ENCODE measurements around the gene CSF1R. TPM values are rescaled to one million over a fixed set of nuclear protein-coding genes. Genes with fewer than 3 reads are reported as not detected.
A peak's percentile ranks its signal among the peaks of the same experiment; 100 is the strongest.

The CSF1R gene
- total RNA-seq: 5.2 TPM

DNA sequence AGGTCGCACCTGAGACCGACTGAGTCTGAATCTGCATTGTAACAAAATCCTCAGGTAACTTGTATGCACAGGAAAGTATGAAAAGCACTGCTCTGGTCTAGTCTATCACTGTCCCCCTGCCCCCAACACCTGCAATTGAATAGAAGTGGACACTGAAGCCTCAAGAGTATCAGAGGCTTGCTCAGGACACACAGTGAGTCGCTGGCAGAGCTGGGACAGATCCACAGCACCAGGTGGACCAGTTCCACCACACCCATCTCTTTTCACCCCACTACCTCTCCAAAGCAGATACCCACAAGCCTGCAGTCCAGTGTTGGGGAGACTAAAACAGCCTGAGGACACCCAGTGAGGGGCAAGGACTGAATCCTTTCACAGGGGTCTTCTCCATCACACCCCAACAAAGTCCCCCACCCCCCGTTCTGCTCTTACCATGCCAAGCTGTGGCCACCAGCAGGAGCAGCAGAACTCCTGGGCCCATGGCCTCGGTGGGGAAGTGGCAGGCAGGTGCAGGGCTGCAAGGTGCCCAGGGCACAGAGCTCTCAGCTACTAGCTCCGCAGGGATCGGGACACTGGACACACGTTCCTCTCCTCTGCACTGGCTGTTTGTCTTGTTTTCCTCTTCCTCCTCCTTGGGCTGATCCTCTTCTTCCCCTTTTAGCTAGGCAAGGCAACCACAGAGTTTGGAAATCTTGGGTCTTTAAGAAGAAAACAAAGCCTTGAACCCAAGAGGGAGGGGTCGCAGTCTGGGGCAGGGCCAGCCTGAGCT, at the start of gene CSF1R:
CSF1R (minus strand) TSS at position 605 of the 766 bp plus-strand sequence; CDS start at position 478, 127 bp downstream.
- H3K4me1 ChIP-seq (ENCODE audit: insufficient read depth, low read length): peaks cover 51% of the 10 kb centered on the region
- H3K27me3 ChIP-seq (ENCODE audit: insufficient read depth, low read length): peaks cover 2% of the 10 kb centered on the region
- peak within 1 kb of the TSS; percentile 67 for H3K4me3 ChIP-seq (ENCODE audit: low read length)
- H3K9me3 ChIP-seq (ENCODE audit: low read depth, low read length): no peaks in the 10 kb centered on the region

DNA sequence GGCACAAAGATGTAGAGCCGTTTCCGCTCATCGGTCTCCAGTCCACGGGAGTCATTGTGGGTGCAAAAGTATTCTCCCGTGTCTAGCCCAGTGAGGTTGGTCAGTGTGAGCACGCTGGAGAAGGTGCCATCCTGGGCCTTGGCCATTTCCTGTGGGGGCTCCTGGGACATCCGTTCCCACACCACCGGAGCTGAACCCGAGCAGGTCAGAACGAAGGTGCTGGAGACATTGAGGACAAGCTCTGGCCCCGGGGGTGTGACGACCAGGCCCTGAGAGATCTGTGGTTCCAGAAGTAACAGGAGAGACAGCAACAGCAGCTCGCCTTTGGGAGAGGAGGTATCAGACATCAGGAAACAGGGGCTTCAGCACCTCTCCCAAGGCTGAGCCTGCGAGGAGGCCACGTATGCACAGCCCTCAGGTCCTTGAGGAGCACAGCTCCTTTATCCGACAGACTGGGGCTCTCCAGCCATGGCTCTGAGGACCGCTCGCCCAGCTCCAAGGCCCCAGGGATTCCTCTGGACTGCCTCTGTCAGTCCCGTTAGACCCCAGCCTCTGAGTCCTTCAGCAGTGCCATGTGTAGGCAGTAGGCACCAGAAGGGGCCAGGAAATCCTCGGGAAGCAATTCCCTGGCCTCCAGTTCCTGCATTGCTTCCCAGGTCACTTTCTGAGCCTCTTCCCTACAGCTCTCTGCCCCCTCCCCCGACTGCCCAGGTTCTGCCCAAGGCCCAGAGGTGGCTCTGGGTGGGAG, 49.4 kb upstream of the CSF1R start:
- Histone ChIP-seq H3K4me1 (ENCODE audit: insufficient read depth, low read length) (peaks cover 12% of the 10 kb centered on the region), H3K9me3 (ENCODE audit: low read depth, low read length) (no peaks in the 10 kb centered on the region), H3K4me3 (ENCODE audit: low read length) (no peak overlapping the region), H3K27me3 (ENCODE audit: insufficient read depth, low read length) (no peaks in the 10 kb centered on the region)

DNA sequence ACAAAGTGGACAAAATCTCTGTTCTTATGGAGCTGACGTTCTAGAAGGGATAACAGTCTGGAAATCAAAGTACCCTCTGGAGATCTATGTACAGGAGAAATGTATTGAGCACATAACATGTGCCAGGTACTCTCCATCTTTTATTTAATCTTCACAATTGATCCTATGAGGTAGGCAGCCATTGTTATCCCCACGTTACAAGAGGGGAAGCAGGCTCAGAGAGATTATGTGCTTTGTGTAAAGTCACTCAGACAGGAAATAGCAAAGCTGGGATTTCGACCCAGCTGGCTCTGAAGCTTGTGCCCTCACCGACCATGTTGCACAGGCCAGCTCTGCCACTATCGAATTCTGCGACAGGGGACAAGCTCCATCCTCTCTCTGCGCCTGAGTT, 47.8 kb upstream of the CSF1R start:
- H3K27me3 ChIP-seq (ENCODE audit: insufficient read depth, low read length): no peaks in the 10 kb centered on the region
- H3K4me1 ChIP-seq (ENCODE audit: insufficient read depth, low read length): peaks cover 21% of the 10 kb centered on the region

DNA sequence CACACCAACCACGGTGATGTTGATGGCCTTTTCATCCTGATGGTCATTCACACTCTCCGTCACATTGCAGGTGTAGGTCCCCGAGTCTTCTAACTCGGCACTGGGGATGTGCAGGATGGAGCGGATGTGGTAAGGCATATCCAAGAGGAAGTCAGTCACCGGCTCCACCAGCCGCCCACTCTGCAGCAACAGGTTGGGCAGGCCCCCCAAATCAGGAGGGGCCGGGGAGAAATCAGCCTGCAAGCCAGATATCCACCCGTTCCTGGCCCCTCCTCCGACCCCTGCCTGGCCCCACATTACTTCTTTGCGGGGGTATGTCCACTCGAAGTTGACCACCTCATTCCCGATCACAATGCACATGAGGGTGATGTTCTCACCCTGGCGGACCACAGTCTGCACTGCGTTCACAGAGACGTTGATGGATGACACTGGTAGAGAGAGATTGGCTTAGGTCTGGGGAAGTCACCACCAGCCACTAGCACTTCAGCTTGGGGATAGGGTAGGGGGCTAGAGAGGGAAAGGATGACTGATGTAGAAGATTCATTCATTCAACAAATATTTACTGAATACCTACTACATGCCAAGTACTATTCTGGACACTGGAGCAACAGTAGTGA, 47.3 kb upstream of the CSF1R start:
- Histone ChIP-seq H3K27me3 (ENCODE audit: insufficient read depth, low read length) (no peaks in the 10 kb centered on the region), H3K9me3 (ENCODE audit: low read depth, low read length) (no peaks in the 10 kb centered on the region), H3K4me3 (ENCODE audit: low read length) (no peak overlapping the region), H3K4me1 (ENCODE audit: insufficient read depth, low read length) (peaks cover 21% of the 10 kb centered on the region)

More for the DNA sequence above, 47.8 kb upstream of the CSF1R start:
- Histone ChIP-seq H3K4me3 (ENCODE audit: low read length) (no peak overlapping the region), H3K9me3 (ENCODE audit: low read depth, low read length) (no peaks in the 10 kb centered on the region)

DNA sequence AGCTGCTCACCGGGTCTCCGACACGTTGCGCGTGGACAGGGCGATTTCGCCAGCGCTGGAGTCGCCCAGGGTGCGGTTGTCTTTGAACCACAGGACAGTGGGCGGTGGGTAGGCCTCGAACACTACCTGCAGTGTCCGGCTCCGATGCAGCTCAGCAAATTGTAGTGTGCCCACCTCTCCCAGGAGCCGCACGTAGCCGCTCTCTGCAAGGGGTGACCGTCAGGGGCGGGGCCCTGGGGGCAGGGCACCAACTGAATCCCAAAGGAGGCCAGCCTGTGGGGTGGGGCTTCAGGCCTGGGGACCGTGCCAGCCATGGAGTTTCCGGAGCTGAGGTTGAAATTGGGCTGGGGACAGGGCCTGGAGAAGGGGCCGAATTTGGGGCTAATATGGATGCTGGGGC, 46.4 kb upstream of the CSF1R start:
- no peaks in the 10 kb centered on the region for H3K27me3 ChIP-seq (ENCODE audit: insufficient read depth, low read length)
- peaks cover 21% of the 10 kb centered on the region for H3K4me1 ChIP-seq (ENCODE audit: insufficient read depth, low read length)
- H3K9me3 ChIP-seq (ENCODE audit: low read depth, low read length): no peaks in the 10 kb centered on the region
- H3K4me3 ChIP-seq (ENCODE audit: low read length): no peak overlapping the region

DNA sequence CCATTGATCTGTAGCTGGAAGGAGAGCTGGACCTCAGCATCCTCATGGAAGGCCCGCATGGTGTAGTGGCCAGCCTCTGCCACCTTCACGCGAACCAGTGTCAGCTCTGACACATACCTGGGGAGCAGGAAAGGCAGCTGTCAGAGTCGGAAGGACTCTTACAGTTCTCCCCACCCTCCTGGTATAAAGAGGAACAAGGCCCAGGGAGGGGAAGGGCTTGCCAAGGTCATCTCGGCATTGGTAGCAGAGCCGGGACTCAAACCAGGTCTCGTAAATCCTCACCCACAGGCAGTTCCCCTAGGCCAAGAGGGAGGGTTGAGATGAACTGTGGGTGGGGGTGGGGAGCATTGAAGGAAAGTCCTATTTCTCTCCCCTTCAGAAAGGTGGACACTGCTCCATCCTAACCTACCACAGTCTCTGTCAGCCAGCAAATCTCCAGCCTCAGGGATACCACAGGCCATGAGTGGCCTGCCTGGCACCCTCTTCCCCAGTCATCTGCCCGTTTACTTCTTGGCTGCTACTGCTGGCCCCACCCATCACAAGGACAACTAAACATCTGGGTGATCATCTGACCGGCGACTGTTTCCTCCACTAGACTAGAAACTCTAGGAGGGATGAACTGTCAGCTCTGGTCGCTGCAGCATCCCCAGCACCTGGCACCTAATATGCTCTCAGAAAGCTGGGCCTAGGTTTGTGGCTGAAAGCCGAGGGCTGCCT, 45.8 kb upstream of the CSF1R start:
- Histone ChIP-seq H3K27me3 (ENCODE audit: insufficient read depth, low read length) (no peaks in the 10 kb centered on the region), H3K4me3 (ENCODE audit: low read length) (no peak overlapping the region), H3K4me1 (ENCODE audit: insufficient read depth, low read length) (peaks cover 21% of the 10 kb centered on the region), H3K9me3 (ENCODE audit: low read depth, low read length) (no peaks in the 10 kb centered on the region)

DNA sequence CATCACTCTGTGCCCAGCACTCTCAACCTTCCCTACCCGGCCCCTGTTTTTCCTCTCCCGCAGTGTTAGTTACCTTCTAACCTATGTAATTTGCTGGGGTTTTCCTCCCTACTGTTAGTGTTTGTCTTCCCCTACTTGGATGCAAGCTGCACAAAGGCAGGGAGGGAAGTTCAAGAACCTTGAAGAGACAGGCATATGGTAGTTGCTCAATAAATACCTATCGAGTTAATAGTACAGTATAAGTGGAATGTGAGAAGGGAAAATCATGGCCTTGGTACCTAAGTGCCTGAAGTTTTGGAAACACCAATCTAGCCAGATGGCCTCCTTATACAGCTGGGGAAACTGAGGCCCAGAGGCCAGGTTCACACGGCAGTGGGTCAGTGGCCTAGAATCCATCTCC, 45.1 kb upstream of the CSF1R start:
- Histone ChIP-seq H3K4me3 (ENCODE audit: low read length) (no peak overlapping the region), H3K4me1 (ENCODE audit: insufficient read depth, low read length) (peaks cover 21% of the 10 kb centered on the region), H3K27me3 (ENCODE audit: insufficient read depth, low read length) (no peaks in the 10 kb centered on the region), H3K9me3 (ENCODE audit: low read depth, low read length) (no peaks in the 10 kb centered on the region)

DNA sequence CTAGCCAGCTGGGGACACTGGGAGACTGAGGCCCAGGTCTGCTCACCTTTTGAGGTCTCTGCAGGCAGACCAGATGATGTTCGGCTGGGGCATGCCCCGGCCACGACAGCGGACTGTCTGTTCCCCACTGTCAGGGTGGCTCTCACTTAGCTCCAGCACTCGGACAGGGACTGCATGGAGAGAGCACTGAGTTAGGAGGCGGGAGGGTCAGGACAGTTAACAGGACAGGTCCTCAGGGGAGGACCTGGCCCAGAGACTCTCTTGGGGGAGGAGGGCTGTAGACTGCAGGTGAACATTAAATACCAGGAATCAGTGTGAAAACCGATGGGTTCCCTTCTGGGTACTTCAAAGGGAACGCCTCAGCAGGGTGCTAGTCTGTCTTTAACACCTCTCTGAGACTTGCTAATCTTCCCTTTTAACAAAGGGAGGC, 44.2 kb upstream of the CSF1R start:
- no peaks in the 10 kb centered on the region for H3K9me3 ChIP-seq (ENCODE audit: low read depth, low read length)
- H3K4me3 ChIP-seq (ENCODE audit: low read length): no peak overlapping the region
- no peaks in the 10 kb centered on the region for H3K27me3 ChIP-seq (ENCODE audit: insufficient read depth, low read length)
- peaks cover 21% of the 10 kb centered on the region for H3K4me1 ChIP-seq (ENCODE audit: insufficient read depth, low read length)

DNA sequence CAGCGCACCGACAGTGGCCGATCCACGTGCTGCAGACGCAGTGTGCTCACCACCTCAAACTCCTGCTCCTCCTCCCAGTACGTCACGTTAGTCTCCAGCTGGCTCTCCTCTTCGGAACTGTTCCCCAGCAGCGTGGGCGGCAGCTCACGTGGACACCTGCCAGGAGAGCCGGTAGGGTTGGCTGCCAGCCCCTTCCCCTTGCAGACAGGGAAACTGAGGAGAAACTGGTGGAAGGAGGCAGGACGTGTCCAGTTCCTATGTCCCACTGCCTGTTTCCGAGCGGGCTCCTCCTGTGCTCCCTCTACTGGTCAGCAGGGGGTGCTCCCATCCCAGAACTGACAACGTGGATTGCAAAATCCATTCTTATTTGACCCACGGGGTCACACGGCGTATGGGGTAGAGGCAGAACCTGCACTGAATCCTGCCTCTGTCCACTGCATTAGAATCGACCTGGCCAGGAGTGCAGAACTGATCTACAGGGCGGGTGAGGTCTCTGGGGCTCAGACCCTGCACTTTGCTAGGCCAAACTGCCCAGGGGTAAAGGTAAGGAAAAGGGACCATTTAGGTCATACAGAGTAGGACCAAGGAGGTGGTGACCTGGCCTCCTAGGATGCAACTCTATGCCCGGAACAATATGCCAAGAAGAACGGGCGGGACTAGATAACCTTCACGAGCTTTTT, 43.6 kb upstream of the CSF1R start:
- no peak overlapping the region for H3K4me3 ChIP-seq (ENCODE audit: low read length)
- peaks cover 21% of the 10 kb centered on the region for H3K4me1 ChIP-seq (ENCODE audit: insufficient read depth, low read length)
- no peaks in the 10 kb centered on the region for H3K27me3 ChIP-seq (ENCODE audit: insufficient read depth, low read length)
- H3K9me3 ChIP-seq (ENCODE audit: low read depth, low read length): no peaks in the 10 kb centered on the region

DNA sequence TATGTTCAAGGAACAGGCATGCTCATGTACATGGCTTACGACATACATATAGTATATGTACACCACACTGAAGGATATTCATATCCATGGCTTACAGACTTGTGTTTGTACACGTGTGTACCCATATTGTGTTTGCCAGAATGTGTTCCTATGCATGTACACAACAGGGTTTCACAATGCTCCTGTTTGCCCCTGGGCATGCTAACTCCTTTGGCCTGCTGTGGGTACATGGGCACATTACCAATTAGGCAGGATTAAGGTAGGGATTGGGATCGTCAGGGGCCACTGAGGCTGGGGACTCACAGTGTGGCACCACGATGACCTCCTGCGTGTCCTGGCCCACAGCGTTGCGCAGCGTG, 43.1 kb upstream of the CSF1R start:
- peaks cover 23% of the 10 kb centered on the region for H3K4me1 ChIP-seq (ENCODE audit: insufficient read depth, low read length)
- H3K4me3 ChIP-seq (ENCODE audit: low read length): no peak overlapping the region
- H3K9me3 ChIP-seq (ENCODE audit: low read depth, low read length): no peaks in the 10 kb centered on the region
- no peaks in the 10 kb centered on the region for H3K27me3 ChIP-seq (ENCODE audit: insufficient read depth, low read length)

DNA sequence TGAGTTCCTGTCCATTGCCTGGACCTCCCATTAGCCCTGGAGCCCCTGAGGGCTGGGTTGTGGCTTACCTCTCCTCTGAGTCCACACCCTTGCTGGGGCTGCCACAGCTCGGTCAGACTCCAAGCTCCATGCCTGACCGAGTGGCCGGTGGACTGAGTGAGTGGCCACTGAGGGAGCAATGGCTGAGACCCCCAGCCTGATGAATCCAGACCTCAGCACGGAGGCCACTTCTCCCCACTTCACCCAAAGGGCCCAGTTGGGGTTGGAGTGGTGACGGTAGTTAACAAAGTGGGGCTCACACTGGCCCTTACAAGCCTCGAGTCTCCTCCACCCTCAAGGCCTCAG, 40.5 kb upstream of the CSF1R start:
- no peaks in the 10 kb centered on the region for H3K27me3 ChIP-seq (ENCODE audit: insufficient read depth, low read length)
- H3K4me1 ChIP-seq (ENCODE audit: insufficient read depth, low read length): peaks cover 41% of the 10 kb centered on the region
- no peaks in the 10 kb centered on the region for H3K9me3 ChIP-seq (ENCODE audit: low read depth, low read length)
- H3K4me3 ChIP-seq (ENCODE audit: low read length): no peak overlapping the region

DNA sequence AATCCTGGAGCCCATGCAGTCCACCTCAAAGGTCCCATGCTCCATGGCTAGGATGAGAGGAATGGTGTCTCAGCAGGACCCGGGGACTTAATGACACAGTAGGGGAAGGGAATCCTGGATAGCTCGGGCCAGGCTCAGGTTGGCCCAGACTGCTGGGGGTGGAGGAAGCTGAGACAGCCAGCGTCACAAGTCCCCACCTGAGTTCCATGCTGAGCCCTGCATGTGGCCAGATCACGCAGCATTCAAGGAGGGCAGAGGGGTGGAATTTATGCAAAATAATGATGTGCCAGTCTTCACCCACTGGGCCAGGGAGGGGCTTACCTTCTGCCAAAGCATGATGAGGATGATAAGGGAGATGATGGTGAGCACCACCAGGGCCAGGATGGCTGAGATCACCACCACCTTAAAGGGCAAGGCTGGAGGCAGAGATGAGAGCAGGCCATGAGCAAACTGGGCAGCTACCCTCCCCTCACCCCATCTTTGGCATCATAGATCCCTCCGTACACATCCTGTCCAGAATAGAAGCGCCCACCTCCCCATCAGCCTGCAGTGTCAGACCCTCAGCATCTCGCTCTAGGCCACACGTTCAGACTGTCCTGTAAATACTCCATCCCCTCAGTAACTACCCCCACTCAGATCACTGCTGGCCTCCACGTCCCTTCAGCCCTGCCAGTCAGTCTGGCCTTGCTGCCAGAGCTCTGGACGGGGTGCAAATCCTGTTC, 40.0 kb upstream of the CSF1R start:
- H3K4me1 ChIP-seq (ENCODE audit: insufficient read depth, low read length): peaks cover 42% of the 10 kb centered on the region
- no peaks in the 10 kb centered on the region for H3K9me3 ChIP-seq (ENCODE audit: low read depth, low read length)
- no peak overlapping the region for H3K4me3 ChIP-seq (ENCODE audit: low read length)
- no peaks in the 10 kb centered on the region for H3K27me3 ChIP-seq (ENCODE audit: insufficient read depth, low read length)

DNA sequence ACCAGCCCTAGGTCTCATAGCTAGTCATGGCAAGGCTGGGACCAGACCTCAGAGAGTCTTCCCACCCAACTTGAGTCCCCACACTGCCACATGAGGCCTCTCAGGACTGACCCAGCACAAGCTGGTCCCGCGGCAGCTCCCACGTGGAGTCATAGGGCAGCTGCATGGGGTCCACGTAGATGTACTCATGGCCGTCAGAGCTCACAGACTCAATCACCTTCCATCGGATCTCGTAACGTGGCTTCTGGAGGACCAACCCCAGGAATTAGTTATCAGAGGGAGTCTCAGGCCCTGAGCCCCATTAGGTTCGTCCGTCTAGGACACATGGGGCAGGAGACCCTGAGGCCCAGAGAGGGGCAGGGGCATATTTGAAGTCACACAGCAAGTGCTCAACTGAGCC, 39.0 kb upstream of the CSF1R start:
- Histone ChIP-seq H3K4me1 (ENCODE audit: insufficient read depth, low read length) (peaks cover 41% of the 10 kb centered on the region), H3K9me3 (ENCODE audit: low read depth, low read length) (no peaks in the 10 kb centered on the region), H3K4me3 (ENCODE audit: low read length) (no peak overlapping the region), H3K27me3 (ENCODE audit: insufficient read depth, low read length) (no peaks in the 10 kb centered on the region)

DNA sequence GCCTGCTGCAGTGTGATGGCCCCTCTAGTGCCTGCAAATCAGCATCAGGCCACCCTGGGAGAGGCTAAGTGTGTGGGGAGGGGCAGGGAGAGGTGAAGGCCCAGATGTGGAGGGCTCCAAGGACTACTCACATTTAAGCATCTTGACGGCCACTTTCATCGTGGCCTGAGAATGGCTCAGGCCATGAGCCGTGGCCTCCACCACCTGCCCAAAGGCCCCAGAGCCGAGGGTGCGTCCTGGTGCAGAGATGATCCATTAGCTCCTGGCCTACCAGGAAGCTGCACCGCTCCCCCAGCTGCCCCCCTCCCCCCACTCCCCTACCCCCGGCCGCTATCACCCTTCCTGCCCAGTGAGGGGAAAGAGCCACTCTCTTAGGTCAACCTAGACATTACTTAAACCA, 38.2 kb upstream of the CSF1R start:
- H3K4me1 ChIP-seq (ENCODE audit: insufficient read depth, low read length): peaks cover 34% of the 10 kb centered on the region
- H3K27me3 ChIP-seq (ENCODE audit: insufficient read depth, low read length): no peaks in the 10 kb centered on the region
- no peaks in the 10 kb centered on the region for H3K9me3 ChIP-seq (ENCODE audit: low read depth, low read length)
- no peak overlapping the region for H3K4me3 ChIP-seq (ENCODE audit: low read length)
